ENCODE measurements around the gene NPSR1. TPM values are rescaled to one million over a fixed set of nuclear protein-coding genes. Genes with fewer than 3 reads are reported as not detected.

NPSR1 gene
- total and polyA plus RNA-seq, 2 experiments from 2014 or later = not detected

- DNase-seq (ENCODE audit: low spot score) = no peak
- H4K20me1 ChIP-seq (ENCODE audit: insufficient read depth, poor library complexity, severe bottlenecking) = no peaks in the 10 kb centered on the region
- no peak overlapping the region for H3K4me3 ChIP-seq
- 85% methylated on average over 2 of the region's 2 CpGs for WGBS (ENCODE audit: low lambda C conversion rate, missing lambda C conversion rate)
- no peaks in the 10 kb centered on the region for H3K27me3 ChIP-seq
- H3K4me2 ChIP-seq = no peak overlapping the region
- no peak overlapping the region for H2AFZ ChIP-seq
- no peaks in the 10 kb centered on the region for H3K36me3 ChIP-seq (replicated peaks; ENCODE audit: insufficient read depth, low read depth)
- H3K27ac ChIP-seq = no peak overlapping the region
- H3K79me2 ChIP-seq = no peaks in the 10 kb centered on the region
- TF ChIP-seq EZH2 (IDR thresholded peaks at IDR 0.05; ENCODE audit: borderline replicate concordance) = no peak
- no peak for TF ChIP-seq CTCF (IDR thresholded peaks at IDR 0.05; ENCODE audit: poor library complexity)
- no peak for TF ChIP-seq EZH2phosphoT487 (IDR thresholded peaks at IDR 0.05; ENCODE audit: low read depth, severe bottlenecking, unreplicated experiment)
- H3K9me3 ChIP-seq (ENCODE audit: low read depth) = no peaks in the 10 kb centered on the region
- no peaks in the 10 kb centered on the region for H3K9me2 ChIP-seq (replicated peaks; ENCODE audit: insufficient read depth)
- peaks cover 5% of the 10 kb centered on the region for H3K4me1 ChIP-seq (ENCODE audit: insufficient read depth)
Observed at GRCh38 chr7:34760271-34760670, 102.3 kb downstream of the NPSR1 start.

- Histone ChIP-seq H3K79me2 (no peaks in the 10 kb centered on the region), H3K36me3 (replicated peaks; ENCODE audit: insufficient read depth, low read depth) (no peaks in the 10 kb centered on the region), H3K27me3 (no peaks in the 10 kb centered on the region), H3K9me2 (replicated peaks; ENCODE audit: insufficient read depth) (no peaks in the 10 kb centered on the region), H3K4me1 (ENCODE audit: insufficient read depth) (peaks cover 4% of the 10 kb centered on the region), H2AFZ (no peak overlapping the region), H3K4me2 (no peak overlapping the region), H3K4me3 (no peak overlapping the region), H3K9me3 (ENCODE audit: low read depth) (no peaks in the 10 kb centered on the region), H4K20me1 (ENCODE audit: insufficient read depth, poor library complexity, severe bottlenecking) (no peaks in the 10 kb centered on the region), H3K27ac (no peak overlapping the region)
- no peak for TF ChIP-seq EZH2 (IDR thresholded peaks at IDR 0.05; ENCODE audit: borderline replicate concordance)
- no peak for TF ChIP-seq CTCF (IDR thresholded peaks at IDR 0.05; ENCODE audit: poor library complexity)
- TF ChIP-seq EZH2phosphoT487 (IDR thresholded peaks at IDR 0.05; ENCODE audit: low read depth, severe bottlenecking, unreplicated experiment) = no peak
- WGBS (ENCODE audit: low lambda C conversion rate, missing lambda C conversion rate) = 79% methylated on average over 1 of the region's 1 CpG
- DNase-seq (ENCODE audit: low spot score) = no peak
Observed at GRCh38 chr7:34761206-34761605, 103.2 kb downstream of the NPSR1 start.

GRCh38 chr7:34761627-34762026 lies 103.6 kb downstream of the NPSR1 start:
- no peak overlapping the region for H3K27ac ChIP-seq
- H3K9me3 ChIP-seq (ENCODE audit: low read depth) = no peaks in the 10 kb centered on the region
- H3K9me2 ChIP-seq (replicated peaks; ENCODE audit: insufficient read depth) = no peaks in the 10 kb centered on the region
- H4K20me1 ChIP-seq (ENCODE audit: insufficient read depth, poor library complexity, severe bottlenecking) = no peaks in the 10 kb centered on the region
- DNase-seq (ENCODE audit: low spot score) = no peak
- no peaks in the 10 kb centered on the region for H3K4me1 ChIP-seq (ENCODE audit: insufficient read depth)
- no peaks in the 10 kb centered on the region for H3K79me2 ChIP-seq
- H3K27me3 ChIP-seq = no peaks in the 10 kb centered on the region
- H3K36me3 ChIP-seq (replicated peaks; ENCODE audit: insufficient read depth, low read depth) = no peaks in the 10 kb centered on the region
- no peak overlapping the region for H3K4me2 ChIP-seq
- H2AFZ ChIP-seq = no peak overlapping the region
- no peak overlapping the region for H3K4me3 ChIP-seq
- TF ChIP-seq CTCF (IDR thresholded peaks at IDR 0.05; ENCODE audit: poor library complexity) = no peak
- no peak for TF ChIP-seq EZH2phosphoT487 (IDR thresholded peaks at IDR 0.05; ENCODE audit: low read depth, severe bottlenecking, unreplicated experiment)
- no peak for TF ChIP-seq EZH2 (IDR thresholded peaks at IDR 0.05; ENCODE audit: borderline replicate concordance)

GRCh38 chr7:34762764-34763163 lies 104.7 kb downstream of the NPSR1 start:
- Histone ChIP-seq H4K20me1 (ENCODE audit: insufficient read depth, poor library complexity, severe bottlenecking) (no peaks in the 10 kb centered on the region), H3K27me3 (no peaks in the 10 kb centered on the region), H3K4me1 (ENCODE audit: insufficient read depth) (no peaks in the 10 kb centered on the region), H3K9me2 (replicated peaks; ENCODE audit: insufficient read depth) (no peaks in the 10 kb centered on the region), H3K36me3 (replicated peaks; ENCODE audit: insufficient read depth, low read depth) (no peaks in the 10 kb centered on the region), H3K27ac (no peak overlapping the region), H3K4me2 (no peak overlapping the region), H3K9me3 (ENCODE audit: low read depth) (no peaks in the 10 kb centered on the region), H2AFZ (no peak overlapping the region), H3K79me2 (no peaks in the 10 kb centered on the region), H3K4me3 (no peak overlapping the region)
- no peak for DNase-seq (ENCODE audit: low spot score)
- WGBS (ENCODE audit: low lambda C conversion rate, missing lambda C conversion rate) = 52% methylated on average over 2 of the region's 2 CpGs
- TF ChIP-seq CTCF (IDR thresholded peaks at IDR 0.05; ENCODE audit: poor library complexity) = no peak
- no peak for TF ChIP-seq EZH2phosphoT487 (IDR thresholded peaks at IDR 0.05; ENCODE audit: low read depth, severe bottlenecking, unreplicated experiment)
- TF ChIP-seq EZH2 (IDR thresholded peaks at IDR 0.05; ENCODE audit: borderline replicate concordance) = no peak

Data from hepatocyte (in vitro differentiated cells).